ENCODE data around the gene KRT84. TPM values are rescaled to one million over a fixed set of nuclear protein-coding genes. Genes with fewer than 3 reads are reported as not detected.

Gene KRT84
- total RNA-seq, 4 donors from 2014 or later, result not detected

DNA sequence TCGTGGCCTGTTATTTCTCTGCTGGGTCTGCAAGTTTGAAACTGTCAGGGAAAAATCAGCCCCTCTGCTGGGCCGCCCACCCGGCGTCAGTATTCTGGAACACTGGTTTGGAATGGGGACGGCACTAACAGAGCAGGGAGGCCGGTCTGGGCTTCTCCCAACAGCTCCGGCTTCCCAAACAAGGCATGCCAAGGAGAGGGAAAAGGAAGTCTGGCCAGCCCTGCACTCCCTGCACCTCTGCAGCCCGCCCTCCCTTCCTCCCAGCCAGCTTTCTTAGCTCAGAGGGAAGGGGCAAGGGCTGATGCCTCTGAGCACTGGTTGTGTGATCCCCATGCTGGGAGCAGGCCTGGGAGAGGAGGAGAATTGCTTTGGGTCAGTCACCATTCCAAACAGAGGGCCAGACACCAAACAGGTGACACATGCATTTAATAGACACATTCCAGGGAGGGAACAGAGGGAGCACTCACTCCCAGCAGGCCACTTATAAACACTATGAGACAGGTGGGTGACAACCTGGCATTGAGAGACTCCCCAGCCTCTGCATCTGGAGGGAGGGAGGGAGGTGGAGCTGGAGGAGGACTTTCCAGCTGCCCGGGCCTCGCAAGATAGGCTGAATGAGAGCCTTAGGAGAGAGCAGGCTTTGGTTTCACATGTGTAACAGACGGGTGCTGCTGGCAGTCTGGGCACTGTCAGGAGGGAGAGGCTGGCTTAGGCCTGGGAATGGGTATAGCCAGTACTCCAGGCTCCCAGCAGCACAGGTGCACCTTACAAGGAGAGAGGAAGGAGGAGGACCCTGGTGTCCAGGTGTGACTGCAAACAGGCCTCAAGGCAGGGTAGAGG, 38.4 kb upstream of the KRT84 start:
- no peak for ATAC-seq
- H3K4me3 ChIP-seq, result no peak overlapping the region
- TF ChIP-seq, protein P1, sequence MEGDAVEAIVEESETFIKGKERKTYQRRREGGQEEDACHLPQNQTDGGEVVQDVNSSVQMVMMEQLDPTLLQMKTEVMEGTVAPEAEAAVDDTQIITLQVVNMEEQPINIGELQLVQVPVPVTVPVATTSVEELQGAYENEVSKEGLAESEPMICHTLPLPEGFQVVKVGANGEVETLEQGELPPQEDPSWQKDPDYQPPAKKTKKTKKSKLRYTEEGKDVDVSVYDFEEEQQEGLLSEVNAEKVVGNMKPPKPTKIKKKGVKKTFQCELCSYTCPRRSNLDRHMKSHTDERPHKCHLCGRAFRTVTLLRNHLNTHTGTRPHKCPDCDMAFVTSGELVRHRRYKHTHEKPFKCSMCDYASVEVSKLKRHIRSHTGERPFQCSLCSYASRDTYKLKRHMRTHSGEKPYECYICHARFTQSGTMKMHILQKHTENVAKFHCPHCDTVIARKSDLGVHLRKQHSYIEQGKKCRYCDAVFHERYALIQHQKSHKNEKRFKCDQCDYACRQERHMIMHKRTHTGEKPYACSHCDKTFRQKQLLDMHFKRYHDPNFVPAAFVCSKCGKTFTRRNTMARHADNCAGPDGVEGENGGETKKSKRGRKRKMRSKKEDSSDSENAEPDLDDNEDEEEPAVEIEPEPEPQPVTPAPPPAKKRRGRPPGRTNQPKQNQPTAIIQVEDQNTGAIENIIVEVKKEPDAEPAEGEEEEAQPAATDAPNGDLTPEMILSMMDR (IDR thresholded peaks at IDR 0.05 in 4 of 5, conservative IDR thresholded peaks at IDR 0.05 in 1 of 5), result no peak
- no peak for TF ChIP-seq POLR2A (IDR thresholded peaks at IDR 0.05)
- intact Hi-C loops (cut with DNase I; ENCODE audit: low total_unique reads) (no loop called here), in situ Hi-C loops (cut with MboI; ENCODE audit: low sequenced_read_pairs in 4 of 4) (no loop called here)
- no peak for DNase-seq
- no peak overlapping the region for H3K27ac ChIP-seq
- no peaks in the 10 kb centered on the region for H3K4me1 ChIP-seq
- peaks cover 0 to 3% (median 0%) of the 10 kb centered on the region in 3 donors for H3K27me3 ChIP-seq
- no peaks in the 10 kb centered on the region for H3K36me3 ChIP-seq
- H3K9me3 ChIP-seq, result no peaks in the 10 kb centered on the region

- no peaks in the 10 kb centered on the region for H3K4me1 ChIP-seq
- no peak overlapping the region for H3K4me3 ChIP-seq
- DNase-seq, result no peak
- intact Hi-C loops (cut with DNase I; ENCODE audit: low total_unique reads) (no loop called here), in situ Hi-C loops (cut with MboI; ENCODE audit: low sequenced_read_pairs in 4 of 4) (no loop called here)
- no peaks in the 10 kb centered on the region for H3K9me3 ChIP-seq
- no peak for ATAC-seq
- H3K27me3 ChIP-seq, result peaks cover 0 to 3% (median 0%) of the 10 kb centered on the region in 3 donors
- H3K27ac ChIP-seq, result no peak overlapping the region
- TF ChIP-seq, protein P1 (IDR thresholded peaks at IDR 0.05 in 4 of 5, conservative IDR thresholded peaks at IDR 0.05 in 1 of 5), result no peak
- TF ChIP-seq POLR2A (IDR thresholded peaks at IDR 0.05), result no peak
- no peaks in the 10 kb centered on the region for H3K36me3 ChIP-seq
Observed at GRCh38 chr12:52423035-52423434, 37.6 kb upstream of the KRT84 start.

DNA sequence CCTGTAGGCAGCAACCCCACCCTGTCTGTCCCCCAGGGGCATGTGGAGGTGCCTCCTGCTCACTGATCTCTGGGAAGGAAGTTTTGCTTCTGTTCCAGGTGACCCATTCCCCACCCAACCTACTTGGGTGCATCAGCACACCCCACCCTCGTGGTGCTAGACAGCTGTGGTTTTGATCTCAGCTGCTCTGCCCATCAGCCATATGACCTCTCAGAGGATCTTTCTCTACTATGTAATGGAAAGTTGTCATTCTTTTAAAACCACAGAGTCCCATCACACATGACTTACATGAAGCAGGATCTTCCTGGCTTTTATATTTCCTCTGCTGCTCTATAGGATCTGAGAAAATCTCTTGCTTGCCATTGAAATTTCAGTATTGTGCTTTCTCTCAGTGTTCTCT, 34.2 kb upstream of the KRT84 start:
- H3K9me3 ChIP-seq, result no peaks in the 10 kb centered on the region
- ATAC-seq (no peak), DNase-seq (no peak)
- TF ChIP-seq, protein P1 (IDR thresholded peaks at IDR 0.05 in 4 of 5, conservative IDR thresholded peaks at IDR 0.05 in 1 of 5), result no peak
- TF ChIP-seq POLR2A (IDR thresholded peaks at IDR 0.05), result no peak
- H3K27ac ChIP-seq, result no peak overlapping the region
- intact Hi-C loops (cut with DNase I; ENCODE audit: low total_unique reads) (no loop called here), in situ Hi-C loops (cut with MboI; ENCODE audit: low sequenced_read_pairs in 4 of 4) (no loop called here)
- no peak overlapping the region for H3K4me3 ChIP-seq
- no peaks in the 10 kb centered on the region for H3K36me3 ChIP-seq
- peaks cover 0 to 3% (median 0%) of the 10 kb centered on the region in 3 donors for H3K27me3 ChIP-seq
- H3K4me1 ChIP-seq, result no peaks in the 10 kb centered on the region

DNA sequence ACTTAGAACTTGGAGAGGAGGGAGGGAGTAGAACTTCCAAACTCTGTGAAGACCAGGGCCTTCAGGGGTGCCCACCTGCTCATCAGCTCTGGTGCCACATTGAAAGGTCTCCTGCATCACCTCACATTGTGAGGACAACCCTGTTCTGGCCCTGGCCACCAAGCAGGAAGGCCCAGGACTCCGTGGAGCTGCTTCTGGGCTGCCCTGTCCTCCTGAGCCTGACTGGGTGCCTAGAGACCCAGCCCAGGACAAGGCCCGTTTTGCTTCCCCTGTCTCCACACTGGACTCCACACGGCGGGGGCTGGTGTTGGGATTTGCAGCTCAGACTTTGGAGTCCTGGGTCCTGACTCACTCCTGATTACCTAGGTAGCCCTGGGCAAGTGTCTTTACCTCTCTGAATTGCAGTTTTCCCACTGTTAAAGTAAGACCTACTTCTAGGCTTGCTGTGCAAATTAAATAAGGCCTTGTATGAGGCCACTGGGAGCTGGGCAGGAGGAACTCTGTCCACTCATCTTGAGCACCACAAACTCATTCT, 33.2 kb upstream of the KRT84 start:
- intact Hi-C loops (cut with DNase I; ENCODE audit: low total_unique reads) (no loop called here), in situ Hi-C loops (cut with MboI; ENCODE audit: low sequenced_read_pairs in 4 of 4) (no loop called here)

More for the DNA sequence above, 33.2 kb upstream of the KRT84 start:
- Histone ChIP-seq H3K4me3 (no peak overlapping the region), H3K36me3 (no peaks in the 10 kb centered on the region), H3K4me1 (no peaks in the 10 kb centered on the region), H3K27ac (no peak overlapping the region), H3K9me3 (no peaks in the 10 kb centered on the region), H3K27me3 (peaks cover 0 to 3% (median 0%) of the 10 kb centered on the region in 3 donors)
- TF ChIP-seq POLR2A (IDR thresholded peaks at IDR 0.05), result no peak
- TF ChIP-seq, protein P1 (IDR thresholded peaks at IDR 0.05 in 4 of 5, conservative IDR thresholded peaks at IDR 0.05 in 1 of 5), result no peak
- DNase-seq, result no peak
- no peak for ATAC-seq

All from gastrocnemius medialis (tissue), 4 donors.